BJ (cell line): ENCODE measurements around the gene ISL1. TPM values are rescaled to one million over a fixed set of nuclear protein-coding genes. Genes with fewer than 3 reads are reported as not detected.

Experiments used
- CTCF ChIA-PET: fragments of 350-600 bp; formaldehyde crosslinking; extraction: SDS; loops from one replicate; lab custom pipeline; 2021; ENCODE audit warnings: antibody characterized with exemption, inconsistent platforms; lab: Yijun Ruan, JAX
- POLR2A ChIA-PET: fragments of 300-600 bp; sonication (Branson Sonifier 250); formaldehyde crosslinking; extraction: SDS; loops from one replicate; lab custom pipeline; 2021; ENCODE audit warnings: antibody characterized with exemption; lab: Charles Lee
- DNase-seq: peaks from one replicate; pipeline ENCODE4 v3.0.0-alpha.2; 2011; ENCODE audit warnings: low read depth
- H3K27me3 ChIP-seq: 2 replicates; pipeline ENCODE4 v1.6.0; 2011; ENCODE audit warnings: low read length; ENCODE audit not compliant: control insufficient read depth, insufficient read depth
- H3K36me3 ChIP-seq: 2 replicates; pipeline ENCODE4 v1.5.1; 2011; ENCODE audit warnings: low read length; ENCODE audit not compliant: control insufficient read depth, insufficient read depth
- H3K4me3 ChIP-seq: 2 replicates; pipeline ENCODE4 v1.5.1; 2011; ENCODE audit warnings: low read depth, mild to moderate bottlenecking, control low read depth, low read length
- polyA plus RNA-seq: library from polyadenylated mRNA; depleted of rRNA; stranded (reverse); fragments of >200 nt; gene quantifications from 2 replicates; pipeline ENCODE4 v1.2.3, GENCODE V29; 2011
- TF ChIP-seq, protein P1 (sequence below): IDR thresholded peaks from 2 replicates; pipeline ENCODE4 v1.5.1; 2011; ENCODE audit warnings: low read depth, mild to moderate bottlenecking, control low read depth, inconsistent platforms, low read length, moderate library complexity; ENCODE audit not compliant: insufficient read depth

The ISL1 gene
- polyA plus RNA-seq, 1 experiment: 1.2 TPM

DNA sequence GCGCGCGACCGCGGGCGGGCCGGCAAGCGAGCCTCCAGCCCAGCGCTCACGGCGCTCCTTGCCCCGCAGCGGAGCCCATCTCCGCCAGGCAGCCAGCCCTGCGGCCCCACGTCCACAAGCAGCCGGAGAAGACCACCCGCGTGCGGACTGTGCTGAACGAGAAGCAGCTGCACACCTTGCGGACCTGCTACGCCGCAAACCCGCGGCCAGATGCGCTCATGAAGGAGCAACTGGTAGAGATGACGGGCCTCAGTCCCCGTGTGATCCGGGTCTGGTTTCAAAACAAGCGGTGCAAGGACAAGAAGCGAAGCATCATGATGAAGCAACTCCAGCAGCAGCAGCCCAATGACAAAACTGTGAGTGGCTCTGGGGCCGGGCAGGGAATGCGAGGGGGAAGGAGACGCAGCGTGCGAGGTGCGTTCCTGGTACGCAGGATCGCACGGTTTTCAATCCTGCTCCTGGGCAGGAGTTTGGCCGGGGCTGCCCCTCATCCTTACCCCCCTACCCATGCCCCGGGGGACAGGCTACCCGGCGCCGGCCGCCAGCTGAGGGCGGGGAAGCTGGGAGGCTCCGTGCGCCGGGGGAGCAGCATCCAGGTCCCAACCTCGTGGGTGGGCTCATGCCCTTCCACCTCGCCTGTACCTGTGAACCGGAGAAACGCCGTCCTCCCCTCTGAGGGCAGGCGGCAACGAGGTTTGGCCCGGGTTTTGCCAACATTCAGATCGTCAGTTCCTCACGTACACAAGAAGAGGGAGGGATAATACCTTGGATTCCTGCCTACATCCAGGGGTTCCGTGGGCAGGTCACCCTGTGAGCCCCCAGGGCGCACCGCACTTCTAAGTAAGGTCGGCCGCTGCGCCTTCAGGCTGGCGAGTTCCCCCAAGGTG lies 6.6 kb downstream of the ISL1 start:
- no peaks in the 10 kb centered on the region for H3K27me3 ChIP-seq
- DNase-seq: no peak
- peak overlapping the region; percentile 41 for H3K4me3 ChIP-seq
- ChIA-PET CTCF (interaction anchor here (0.6 kb wide), 1 partner anchor 411 kb away, joined by 3 read pairs; no protein-coding TSS in a partner anchor), POLR2A (interaction anchor here (0.7 kb wide), 1 partner anchor 7 kb away, joined by 7 read pairs; no protein-coding TSS in a partner anchor)
- no peaks in the 10 kb centered on the region for H3K36me3 ChIP-seq
- TF ChIP-seq, protein P1, sequence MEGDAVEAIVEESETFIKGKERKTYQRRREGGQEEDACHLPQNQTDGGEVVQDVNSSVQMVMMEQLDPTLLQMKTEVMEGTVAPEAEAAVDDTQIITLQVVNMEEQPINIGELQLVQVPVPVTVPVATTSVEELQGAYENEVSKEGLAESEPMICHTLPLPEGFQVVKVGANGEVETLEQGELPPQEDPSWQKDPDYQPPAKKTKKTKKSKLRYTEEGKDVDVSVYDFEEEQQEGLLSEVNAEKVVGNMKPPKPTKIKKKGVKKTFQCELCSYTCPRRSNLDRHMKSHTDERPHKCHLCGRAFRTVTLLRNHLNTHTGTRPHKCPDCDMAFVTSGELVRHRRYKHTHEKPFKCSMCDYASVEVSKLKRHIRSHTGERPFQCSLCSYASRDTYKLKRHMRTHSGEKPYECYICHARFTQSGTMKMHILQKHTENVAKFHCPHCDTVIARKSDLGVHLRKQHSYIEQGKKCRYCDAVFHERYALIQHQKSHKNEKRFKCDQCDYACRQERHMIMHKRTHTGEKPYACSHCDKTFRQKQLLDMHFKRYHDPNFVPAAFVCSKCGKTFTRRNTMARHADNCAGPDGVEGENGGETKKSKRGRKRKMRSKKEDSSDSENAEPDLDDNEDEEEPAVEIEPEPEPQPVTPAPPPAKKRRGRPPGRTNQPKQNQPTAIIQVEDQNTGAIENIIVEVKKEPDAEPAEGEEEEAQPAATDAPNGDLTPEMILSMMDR: no peak

DNA sequence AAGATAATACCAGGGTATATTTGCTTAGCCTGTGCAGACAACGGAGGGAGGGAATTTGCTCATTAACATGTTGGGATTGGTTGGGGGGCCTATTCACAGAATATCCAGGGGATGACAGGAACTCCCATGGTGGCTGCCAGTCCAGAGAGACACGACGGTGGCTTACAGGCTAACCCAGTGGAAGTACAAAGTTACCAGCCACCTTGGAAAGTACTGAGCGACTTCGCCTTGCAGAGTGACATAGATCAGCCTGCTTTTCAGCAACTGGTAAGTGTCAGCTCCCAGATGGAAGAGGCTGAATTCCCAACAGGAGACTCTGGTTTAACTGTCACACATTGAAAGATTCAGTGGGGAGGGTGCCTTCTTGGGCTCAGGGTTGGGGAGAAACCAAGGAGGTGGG lies 7.9 kb downstream of the ISL1 start:
- DNase-seq: no peak
- POLR2A ChIA-PET: no interaction called here
- H3K4me3 ChIP-seq: no peak overlapping the region
- CTCF ChIA-PET: no interaction called here
- H3K27me3 ChIP-seq: no peaks in the 10 kb centered on the region
- TF ChIP-seq, protein P1: no peak
- no peaks in the 10 kb centered on the region for H3K36me3 ChIP-seq

DNA sequence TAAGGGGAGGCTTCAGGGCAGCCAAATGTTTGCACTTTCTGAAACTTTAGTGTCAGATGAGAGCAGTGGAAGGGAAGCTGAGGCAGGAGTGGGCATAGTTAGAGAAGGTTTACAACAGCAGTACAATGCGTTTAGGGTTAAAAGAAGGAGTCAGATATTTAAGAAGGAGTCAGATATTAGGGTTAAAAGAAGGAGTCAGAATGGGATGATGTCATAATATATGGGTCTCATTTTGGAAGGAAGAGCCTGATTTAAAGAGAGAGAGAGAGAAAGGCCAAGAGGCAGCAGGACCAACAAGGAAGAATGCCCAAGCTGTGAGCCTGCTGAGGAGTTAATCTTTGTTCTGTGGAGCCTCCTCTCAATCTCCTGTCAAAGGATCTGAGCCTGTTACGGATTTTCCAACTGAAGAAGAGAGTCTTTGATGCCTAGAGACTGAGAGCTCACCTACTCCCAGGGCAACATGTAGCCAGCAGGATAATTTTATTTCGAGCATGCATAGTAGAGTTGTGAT lies 9.5 kb downstream of the ISL1 start:
- Histone ChIP-seq H3K27me3 (no peaks in the 10 kb centered on the region), H3K4me3 (no peak overlapping the region), H3K36me3 (no peaks in the 10 kb centered on the region)
- POLR2A ChIA-PET: no interaction called here
- CTCF ChIA-PET: interaction anchor here (1.0 to 1.2 kb wide), 2 partner anchors 12 to 614 kb away, joined by 3 read pairs; no protein-coding TSS in a partner anchor
- TF ChIP-seq, protein P1: no peak
- DNase-seq: no peak

DNA sequence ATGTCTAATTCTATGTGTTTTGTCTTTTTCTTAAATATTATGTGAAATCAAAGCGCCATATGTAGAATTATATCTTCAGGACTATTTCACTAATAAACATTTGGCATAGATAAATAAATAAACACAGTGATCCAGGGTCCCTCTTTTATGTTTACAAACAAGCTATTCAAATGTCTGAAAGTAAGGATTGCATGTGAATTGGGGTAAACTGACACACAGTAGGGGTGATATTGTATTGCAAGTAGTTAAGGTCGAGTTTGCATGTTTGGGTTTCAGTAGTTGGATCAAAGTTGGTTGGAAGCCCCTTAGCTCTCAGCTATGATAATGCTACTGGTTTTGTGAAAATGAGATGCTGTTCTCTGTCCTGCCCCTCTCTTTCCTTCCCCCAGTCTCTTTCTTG lies 11.4 kb downstream of the ISL1 start:
- CTCF ChIA-PET: interaction anchor here (0.9 kb wide), 1 partner anchor 11 kb away, joined by 4 read pairs; no protein-coding TSS in a partner anchor
- H3K36me3 ChIP-seq: no peaks in the 10 kb centered on the region
- TF ChIP-seq, protein P1: no peak
- POLR2A ChIA-PET: no interaction called here
- no peaks in the 10 kb centered on the region for H3K27me3 ChIP-seq
- no peak overlapping the region for H3K4me3 ChIP-seq
- DNase-seq: no peak

DNA sequence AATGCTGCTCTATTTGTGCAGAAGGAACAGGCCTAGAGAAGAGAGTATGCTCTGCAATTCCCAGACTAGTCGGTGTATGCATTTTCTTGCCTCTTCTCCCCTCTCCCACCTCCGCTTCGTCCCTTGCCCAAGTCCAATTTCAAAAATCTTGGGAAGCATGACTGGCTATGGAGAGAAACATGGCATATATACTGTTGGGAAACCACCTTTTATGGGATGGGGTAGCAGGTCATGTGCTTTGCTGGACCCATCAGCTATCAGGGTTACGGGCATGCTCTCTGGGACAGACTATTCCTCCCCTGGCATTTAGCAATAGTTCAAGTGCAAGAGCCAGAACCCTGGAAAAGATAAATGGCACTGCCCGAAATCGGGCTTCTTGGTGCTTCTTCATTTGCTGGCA lies 12.0 kb downstream of the ISL1 start:
- ChIA-PET CTCF (no interaction called here), POLR2A (no interaction called here)
- DNase-seq: no peak
- no peaks in the 10 kb centered on the region for H3K27me3 ChIP-seq
- H3K4me3 ChIP-seq: no peak overlapping the region
- H3K36me3 ChIP-seq: no peaks in the 10 kb centered on the region
- TF ChIP-seq, protein P1: no peak
